PC-9 (cell line): ENCODE measurements around the gene ZNF512.

Experiments
- EZH2 ChIP-seq: fragments of 200-600 bp; sonication (generic); IDR thresholded peaks from 2 replicates; pipeline ENCODE4 v1.8.0; 2017; ENCODE audit warnings: antibody characterized with exemption, low read depth
- TF ChIP-seq, protein P1 (sequence below): fragments of 200-600 bp; sonication (generic); conservative IDR thresholded peaks from 2 replicates; pipeline ENCODE4 v1.6.1; 2017; ENCODE audit warnings: mixed run types, antibody characterized with exemption, mild to moderate bottlenecking, moderate library complexity

DNA sequence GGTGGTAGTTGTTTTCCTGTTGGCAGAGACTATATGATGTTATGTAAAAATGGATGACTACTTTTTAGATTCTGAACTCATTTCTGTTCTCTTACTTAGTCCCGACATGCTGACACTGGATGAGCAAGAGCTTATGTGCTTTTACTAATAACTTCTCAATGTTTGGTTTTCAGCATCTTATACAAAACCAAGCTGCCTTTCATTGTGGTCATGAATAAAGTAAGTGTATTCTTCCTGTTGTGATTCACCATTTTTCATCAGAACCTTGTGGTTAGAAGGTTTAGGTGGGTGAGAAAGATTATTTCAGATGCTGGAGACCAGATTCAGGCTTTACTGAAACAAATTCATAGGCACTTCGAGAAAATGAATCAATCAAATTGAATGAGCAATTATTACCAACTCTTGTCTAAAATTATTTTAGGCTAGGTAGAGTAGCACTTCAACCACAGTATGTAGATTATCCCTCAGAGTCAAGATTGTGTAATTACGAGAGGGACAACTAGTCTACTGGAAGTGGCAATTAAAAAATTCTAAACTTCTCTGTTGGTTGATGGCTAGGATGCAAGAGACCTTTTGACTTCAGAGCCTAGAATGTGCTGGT lies 55.3 kb downstream of the ZNF512 start:
- TF ChIP-seq, protein P1, sequence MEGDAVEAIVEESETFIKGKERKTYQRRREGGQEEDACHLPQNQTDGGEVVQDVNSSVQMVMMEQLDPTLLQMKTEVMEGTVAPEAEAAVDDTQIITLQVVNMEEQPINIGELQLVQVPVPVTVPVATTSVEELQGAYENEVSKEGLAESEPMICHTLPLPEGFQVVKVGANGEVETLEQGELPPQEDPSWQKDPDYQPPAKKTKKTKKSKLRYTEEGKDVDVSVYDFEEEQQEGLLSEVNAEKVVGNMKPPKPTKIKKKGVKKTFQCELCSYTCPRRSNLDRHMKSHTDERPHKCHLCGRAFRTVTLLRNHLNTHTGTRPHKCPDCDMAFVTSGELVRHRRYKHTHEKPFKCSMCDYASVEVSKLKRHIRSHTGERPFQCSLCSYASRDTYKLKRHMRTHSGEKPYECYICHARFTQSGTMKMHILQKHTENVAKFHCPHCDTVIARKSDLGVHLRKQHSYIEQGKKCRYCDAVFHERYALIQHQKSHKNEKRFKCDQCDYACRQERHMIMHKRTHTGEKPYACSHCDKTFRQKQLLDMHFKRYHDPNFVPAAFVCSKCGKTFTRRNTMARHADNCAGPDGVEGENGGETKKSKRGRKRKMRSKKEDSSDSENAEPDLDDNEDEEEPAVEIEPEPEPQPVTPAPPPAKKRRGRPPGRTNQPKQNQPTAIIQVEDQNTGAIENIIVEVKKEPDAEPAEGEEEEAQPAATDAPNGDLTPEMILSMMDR = no peak
- TF ChIP-seq EZH2 = no peak
